Upper lobe of right lung (tissue), 1 donor: ENCODE measurements around the gene SLC15A3. TPM values are rescaled to one million over a fixed set of nuclear protein-coding genes. Genes with fewer than 3 reads are reported as not detected.

ENCODE experiments used
- ATAC-seq: fragments of 200-7000 bp; cut with Tn5 transposase; one replicate; pipeline ENCODE4 v1.9.1; 2020; ENCODE audit warnings: mild to moderate bottlenecking, moderate library complexity
- DNase-seq: peaks from one replicate; pipeline ENCODE4 v3.0.0-alpha.2; 2020
- H3K27ac ChIP-seq: fragments of 200-600 bp; one replicate; pipeline ENCODE4 v1.8.0; 2022
- H3K27me3 ChIP-seq: fragments of 200-600 bp; one replicate; pipeline ENCODE4 v1.8.0; 2022; ENCODE audit warnings: mild to moderate bottlenecking
- H3K36me3 ChIP-seq: fragments of 200-600 bp; one replicate; pipeline ENCODE4 v1.8.0; 2022
- H3K4me1 ChIP-seq: fragments of 200-600 bp; one replicate; pipeline ENCODE4 v1.8.0; 2022
- H3K4me3 ChIP-seq: fragments of 200-600 bp; one replicate; pipeline ENCODE4 v1.8.0; 2022; ENCODE audit warnings: mild to moderate bottlenecking
- H3K9me3 ChIP-seq: fragments of 200-600 bp; one replicate; pipeline ENCODE4 v1.8.0; 2022
- intact Hi-C: fragments of 100-400 bp; cut with DNase I; formaldehyde crosslinking; loops from one replicate; pipeline ENCODE4 v1.11.0; 2022
- total RNA-seq: library from RNA; stranded (reverse); fragmentation: NEBNext Ultra II Directional; extraction: Animal tissue kit (Norgen Biotek cat#: 25700); gene quantifications from one replicate; pipeline ENCODE4 v1.2.1, GENCODE V29; 2021
- TF ChIP-seq, protein P1 (sequence below): fragments of 200-600 bp; IDR thresholded peaks from one replicate; pipeline ENCODE4 v1.8.0; 2022; ENCODE audit warnings: antibody characterized with exemption
- donor health status: DM: no; HTN: yes; CAD: no; lungs with severe emphysema.

The SLC15A3 gene
- total RNA-seq, 1 donor from 2014 or later = 139 TPM

DNA sequence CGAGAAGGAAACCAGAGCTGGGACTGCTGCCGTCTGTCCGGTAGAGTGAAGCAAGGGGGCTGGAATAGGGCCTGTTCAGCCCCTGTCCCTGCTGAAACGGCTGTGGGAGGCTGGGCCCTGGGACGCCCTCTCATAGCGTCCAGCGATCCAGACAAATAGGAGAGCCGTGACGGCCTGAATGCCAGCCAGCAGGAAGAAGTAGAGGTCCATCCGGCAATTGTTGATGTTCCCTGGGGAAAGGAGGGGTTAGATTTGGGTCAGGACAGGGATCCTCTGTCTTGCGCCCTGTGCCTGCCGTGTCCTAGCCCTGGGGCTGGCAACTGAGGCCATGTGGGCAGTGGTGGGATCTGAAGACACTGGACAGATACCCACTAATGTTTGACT, 14.8 kb downstream of the SLC15A3 start:
- peaks cover 12% of the 10 kb centered on the region for H3K4me1 ChIP-seq
- intact Hi-C loops = no loop called here
- H3K4me3 ChIP-seq = no peak overlapping the region
- no peaks in the 10 kb centered on the region for H3K9me3 ChIP-seq
- peaks cover 33% of the 10 kb centered on the region for H3K36me3 ChIP-seq
- no peaks in the 10 kb centered on the region for H3K27me3 ChIP-seq
- ATAC-seq (peak; percentile 3), DNase-seq (peak; percentile 64)
- TF ChIP-seq, protein P1, sequence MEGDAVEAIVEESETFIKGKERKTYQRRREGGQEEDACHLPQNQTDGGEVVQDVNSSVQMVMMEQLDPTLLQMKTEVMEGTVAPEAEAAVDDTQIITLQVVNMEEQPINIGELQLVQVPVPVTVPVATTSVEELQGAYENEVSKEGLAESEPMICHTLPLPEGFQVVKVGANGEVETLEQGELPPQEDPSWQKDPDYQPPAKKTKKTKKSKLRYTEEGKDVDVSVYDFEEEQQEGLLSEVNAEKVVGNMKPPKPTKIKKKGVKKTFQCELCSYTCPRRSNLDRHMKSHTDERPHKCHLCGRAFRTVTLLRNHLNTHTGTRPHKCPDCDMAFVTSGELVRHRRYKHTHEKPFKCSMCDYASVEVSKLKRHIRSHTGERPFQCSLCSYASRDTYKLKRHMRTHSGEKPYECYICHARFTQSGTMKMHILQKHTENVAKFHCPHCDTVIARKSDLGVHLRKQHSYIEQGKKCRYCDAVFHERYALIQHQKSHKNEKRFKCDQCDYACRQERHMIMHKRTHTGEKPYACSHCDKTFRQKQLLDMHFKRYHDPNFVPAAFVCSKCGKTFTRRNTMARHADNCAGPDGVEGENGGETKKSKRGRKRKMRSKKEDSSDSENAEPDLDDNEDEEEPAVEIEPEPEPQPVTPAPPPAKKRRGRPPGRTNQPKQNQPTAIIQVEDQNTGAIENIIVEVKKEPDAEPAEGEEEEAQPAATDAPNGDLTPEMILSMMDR = no peak
- peak overlapping the region; percentile 63 for H3K27ac ChIP-seq

DNA sequence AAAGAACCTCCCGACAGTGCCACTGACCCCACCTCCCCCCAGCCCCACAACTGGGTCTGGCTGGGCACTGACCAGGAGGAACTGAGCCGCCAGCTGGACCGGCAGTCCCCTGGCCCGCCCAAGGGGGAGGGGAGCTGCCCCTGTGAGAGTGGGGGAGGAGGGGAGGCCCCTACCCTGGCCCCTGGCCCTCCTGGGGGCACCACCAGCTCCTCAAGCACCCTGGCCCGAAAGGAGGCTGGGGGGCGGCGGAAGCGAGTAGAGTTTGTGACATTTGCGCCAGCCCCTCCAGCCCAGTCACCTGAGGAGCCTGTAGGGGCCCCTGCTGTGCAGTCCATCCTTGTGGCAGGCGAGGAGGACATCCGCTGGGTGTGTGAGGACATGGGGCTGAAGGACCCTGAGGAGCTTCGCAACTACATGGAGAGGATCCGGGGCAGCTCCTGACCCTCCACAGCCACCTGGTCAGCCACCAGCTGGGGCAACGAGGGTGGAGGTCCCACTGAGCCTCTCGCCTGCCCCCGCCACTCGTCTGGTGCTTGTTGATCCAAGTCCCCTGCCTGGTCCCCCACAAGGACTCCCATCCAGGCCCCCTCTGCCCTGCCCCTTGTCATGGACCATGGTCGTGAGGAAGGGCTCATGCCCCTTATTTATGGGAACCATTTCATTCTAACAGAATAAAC, 15.4 kb downstream of the SLC15A3 start:
- DNase-seq (peak; percentile 64), ATAC-seq (peak; percentile 1)
- H3K27me3 ChIP-seq = no peaks in the 10 kb centered on the region
- TF ChIP-seq, protein P1 = no peak
- H3K4me3 ChIP-seq = no peak overlapping the region
- intact Hi-C loops = no loop called here
- H3K4me1 ChIP-seq = peaks cover 12% of the 10 kb centered on the region
- H3K9me3 ChIP-seq = no peaks in the 10 kb centered on the region
- peaks cover 28% of the 10 kb centered on the region for H3K36me3 ChIP-seq
- peak overlapping the region; percentile 63 for H3K27ac ChIP-seq

DNA sequence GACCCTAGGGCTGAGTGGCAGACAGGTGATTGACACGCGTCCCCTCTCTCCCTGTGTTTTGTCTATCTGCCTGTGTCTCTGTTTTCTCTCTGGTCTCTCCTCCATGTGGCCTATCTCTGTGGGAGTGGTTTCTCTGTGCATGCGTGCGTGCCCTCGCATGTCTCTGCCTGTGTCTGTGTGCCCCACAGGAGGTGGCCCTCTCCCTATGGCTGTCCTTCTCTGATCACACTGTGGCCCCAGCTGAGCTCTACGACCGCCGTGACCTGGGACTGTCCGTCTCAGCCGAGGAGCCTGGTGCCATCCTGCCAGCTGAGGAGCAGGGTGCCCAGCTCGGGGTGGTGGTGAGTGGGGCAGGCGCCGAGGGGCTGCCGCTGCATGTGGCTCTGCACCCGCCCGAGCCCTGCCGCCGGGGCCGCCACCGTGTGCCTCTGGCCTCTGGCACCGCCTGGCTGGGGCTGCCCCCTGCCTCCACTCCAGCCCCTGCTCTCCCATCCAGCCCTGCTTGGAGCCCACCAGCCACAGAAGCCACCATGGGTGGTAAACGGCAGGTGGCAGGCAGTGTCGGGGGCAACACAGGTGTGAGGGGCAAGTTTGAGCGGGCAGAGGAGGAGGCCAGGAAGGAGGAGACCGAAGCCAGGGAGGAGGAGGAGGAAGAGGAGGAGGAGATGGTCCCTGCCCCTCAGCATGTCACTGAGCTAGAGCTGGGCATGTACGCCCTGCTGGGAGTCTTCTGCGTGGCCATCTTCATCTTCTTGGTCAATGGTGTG, 16.1 kb downstream of the SLC15A3 start:
- Histone ChIP-seq H3K9me3 (no peaks in the 10 kb centered on the region), H3K36me3 (peaks cover 20% of the 10 kb centered on the region), H3K27ac (no peak overlapping the region), H3K4me3 (no peak overlapping the region), H3K27me3 (no peaks in the 10 kb centered on the region), H3K4me1 (peaks cover 12% of the 10 kb centered on the region)
- DNase-seq (peak; percentile 64), ATAC-seq (peak; percentile 6)
- intact Hi-C loops = no loop called here
- TF ChIP-seq, protein P1 = no peak

DNA sequence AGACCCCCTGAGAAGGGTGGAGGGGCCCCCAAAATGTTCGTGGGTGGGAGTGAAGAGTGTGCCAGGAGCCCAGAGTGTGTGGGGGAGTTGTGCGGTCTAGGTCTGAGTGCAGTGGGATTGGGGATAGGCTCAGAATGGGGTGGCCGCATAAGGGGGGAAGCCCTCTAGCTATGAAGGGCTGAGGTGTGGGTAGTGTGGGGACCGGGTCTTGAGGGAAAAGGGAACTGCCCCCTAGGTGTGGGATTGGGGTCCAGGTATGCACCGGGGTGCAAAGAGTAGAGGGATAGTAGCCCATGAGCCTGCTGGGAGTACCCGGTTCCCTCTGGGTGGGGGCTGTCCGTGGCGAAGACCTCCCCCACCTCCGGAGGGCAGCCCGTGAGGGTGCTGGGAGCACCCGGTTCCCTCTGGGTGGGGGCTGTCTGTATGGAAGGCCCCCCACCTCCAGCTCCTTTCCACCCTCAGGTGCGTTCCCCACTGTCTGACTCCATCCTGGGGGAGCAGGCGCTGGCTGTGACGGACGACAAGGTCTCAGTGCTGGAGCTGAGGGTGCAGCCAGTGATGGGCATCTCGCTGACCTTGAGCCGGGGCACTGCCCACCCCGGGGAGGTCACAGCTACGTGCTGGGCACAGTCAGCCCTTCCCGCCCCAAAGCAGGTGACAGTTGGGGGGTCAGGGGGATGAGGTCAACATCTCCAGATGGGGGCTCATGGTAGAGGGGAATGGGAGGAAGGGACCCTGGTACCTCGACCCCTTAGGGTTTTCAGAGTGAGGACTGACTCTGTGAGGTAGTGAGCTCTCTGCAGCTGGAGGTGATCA, 17.0 kb downstream of the SLC15A3 start:
- ATAC-seq = no peak
- H3K36me3 ChIP-seq = peaks cover 18% of the 10 kb centered on the region
- intact Hi-C loops = no loop called here
- no peak overlapping the region for H3K27ac ChIP-seq
- peaks cover 7% of the 10 kb centered on the region for H3K4me1 ChIP-seq
- TF ChIP-seq, protein P1 = no peak
- no peak for DNase-seq
- H3K9me3 ChIP-seq = no peaks in the 10 kb centered on the region
- H3K27me3 ChIP-seq = no peaks in the 10 kb centered on the region
- H3K4me3 ChIP-seq = no peak overlapping the region

DNA sequence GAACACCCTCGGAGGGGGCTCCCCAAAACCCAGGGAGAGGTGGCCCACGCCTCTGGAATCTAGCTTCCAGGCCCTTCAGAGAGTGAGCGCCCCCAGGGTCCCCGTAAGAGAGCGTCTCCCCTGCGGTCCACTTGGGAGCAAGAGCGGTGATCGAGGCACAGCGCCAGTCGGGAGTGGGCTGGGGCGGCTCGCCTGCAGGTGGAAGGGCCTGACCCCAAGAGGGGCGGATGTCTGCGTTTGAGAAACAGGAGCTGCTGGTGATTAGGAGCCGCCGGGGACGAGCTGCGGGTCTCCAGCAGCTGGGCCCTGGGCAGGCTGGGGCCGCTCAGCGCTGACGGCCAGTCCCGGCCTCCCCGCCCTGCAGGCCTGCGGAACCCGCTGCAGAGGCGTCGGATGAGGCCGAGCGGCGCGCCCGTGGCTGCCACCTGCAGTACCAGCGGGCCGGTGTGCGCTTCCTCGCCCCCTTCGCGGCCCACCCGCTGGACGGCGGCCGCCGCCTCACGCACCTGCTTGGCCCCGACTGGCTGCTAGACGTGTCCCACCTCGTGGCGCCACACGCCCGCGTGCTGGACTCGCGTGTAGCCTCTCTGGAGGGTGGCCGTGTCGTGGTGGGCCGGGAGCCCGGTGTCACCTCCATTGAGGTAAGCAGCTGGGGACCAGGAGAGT, 17.7 kb downstream of the SLC15A3 start:
- Histone ChIP-seq H3K4me3 (no peak overlapping the region), H3K27me3 (no peaks in the 10 kb centered on the region), H3K9me3 (no peaks in the 10 kb centered on the region), H3K4me1 (peaks cover 7% of the 10 kb centered on the region), H3K27ac (no peak overlapping the region), H3K36me3 (peaks cover 14% of the 10 kb centered on the region)
- DNase-seq (no peak), ATAC-seq (no peak)
- intact Hi-C loops = no loop called here
- TF ChIP-seq, protein P1 = no peak
